Choroid plexus epithelial cell (primary cell): Measurements from ENCODE around the gene SCAI.

Experiments used
- DNase-seq: peaks from one replicate; pipeline ENCODE4 v3.0.0-alpha.2; 2010; ENCODE audit warnings: low read depth
- H3K4me3 ChIP-seq: 2 replicates; pipeline ENCODE4 v1.5.1; 2011; ENCODE audit warnings: low read depth, mild to moderate bottlenecking, control low read depth, low read length, moderate library complexity
- CTCF ChIP-seq: conservative IDR thresholded peaks from 2 replicates; pipeline ENCODE4 v1.5.1; 2011; ENCODE audit warnings: low read depth, mild to moderate bottlenecking, control low read depth, inconsistent platforms, low read length, moderate library complexity

SCAI gene

DNA sequence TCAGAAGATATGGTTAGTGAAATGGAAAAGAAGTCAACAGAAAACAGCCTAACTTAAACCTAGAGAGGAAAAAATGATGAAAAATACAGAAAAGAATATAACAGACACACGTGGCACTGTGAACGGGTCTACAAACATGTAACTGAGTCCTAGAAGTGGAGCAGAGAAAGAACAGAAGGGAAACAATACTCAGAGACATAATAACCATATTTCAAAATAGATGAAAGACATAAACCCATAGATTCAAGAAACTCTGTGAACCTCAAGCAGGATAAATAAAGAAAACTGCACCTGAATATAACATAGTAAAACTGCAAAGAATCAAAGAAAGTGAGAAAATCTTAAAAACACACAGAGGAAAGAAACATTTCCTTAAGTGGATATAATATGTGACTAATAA lies 134.7 kb downstream of the SCAI start:
- no peak overlapping the region for H3K4me3 ChIP-seq
- DNase-seq = no peak
- TF ChIP-seq CTCF = no peak

DNA sequence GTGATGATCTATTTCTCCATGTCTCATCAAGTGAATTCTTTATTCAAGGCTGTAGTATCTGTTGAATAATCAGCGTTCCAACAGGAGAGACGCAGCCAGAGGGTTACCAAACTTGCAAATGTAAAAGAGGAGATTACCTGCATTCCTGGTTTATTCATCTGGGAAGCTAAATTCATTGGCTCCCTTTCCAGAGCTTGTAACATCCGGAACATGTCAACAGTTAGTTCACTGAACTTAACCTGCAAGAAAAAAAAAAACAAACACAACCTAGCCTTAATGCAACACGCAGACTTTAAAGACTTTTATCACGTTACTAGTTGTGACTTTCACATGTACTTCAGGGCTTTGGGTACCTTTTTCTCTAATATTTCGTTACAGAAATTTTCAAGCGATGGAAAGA lies 140.0 kb downstream of the SCAI start:
- no peak overlapping the region for H3K4me3 ChIP-seq
- no peak for TF ChIP-seq CTCF
- no peak for DNase-seq

DNA sequence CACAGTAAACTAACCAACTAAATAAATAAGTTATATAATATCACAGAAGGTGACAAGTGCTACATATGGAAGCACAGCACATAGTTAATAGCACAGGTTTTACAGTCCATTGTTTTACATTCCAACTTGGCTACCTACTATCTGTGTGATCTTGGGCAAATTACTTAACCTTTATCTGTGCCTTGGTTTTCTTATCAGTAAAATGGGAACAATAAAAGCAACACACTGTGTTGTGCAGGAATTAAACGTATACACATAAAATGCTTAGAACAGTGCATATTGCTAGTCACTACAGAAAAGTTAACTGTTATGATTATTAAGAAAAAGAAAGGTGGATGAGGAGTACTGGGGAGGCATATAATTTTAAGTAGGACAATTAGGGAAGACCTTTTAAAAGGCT lies 159.6 kb downstream of the SCAI start:
- TF ChIP-seq CTCF = no peak
- H3K4me3 ChIP-seq = no peak overlapping the region

GRCh38 chr9:124980431-124980830 lies 162.9 kb downstream of the SCAI start:
- no peak for TF ChIP-seq CTCF
- DNase-seq = no peak
- H3K4me3 ChIP-seq = no peak overlapping the region

More for the DNA sequence above, 159.6 kb downstream of the SCAI start:
- no peak for DNase-seq

- TF ChIP-seq CTCF = no peak
- no peak overlapping the region for H3K4me3 ChIP-seq
- peak; percentile 71 for DNase-seq
Measured at GRCh38 chr9:124975131-124975530, 168.2 kb downstream of the SCAI start.

GRCh38 chr9:124973807-124974206 lies 169.5 kb downstream of the SCAI start:
- DNase-seq = no peak
- TF ChIP-seq CTCF = no peak
- H3K4me3 ChIP-seq = no peak overlapping the region

DNA sequence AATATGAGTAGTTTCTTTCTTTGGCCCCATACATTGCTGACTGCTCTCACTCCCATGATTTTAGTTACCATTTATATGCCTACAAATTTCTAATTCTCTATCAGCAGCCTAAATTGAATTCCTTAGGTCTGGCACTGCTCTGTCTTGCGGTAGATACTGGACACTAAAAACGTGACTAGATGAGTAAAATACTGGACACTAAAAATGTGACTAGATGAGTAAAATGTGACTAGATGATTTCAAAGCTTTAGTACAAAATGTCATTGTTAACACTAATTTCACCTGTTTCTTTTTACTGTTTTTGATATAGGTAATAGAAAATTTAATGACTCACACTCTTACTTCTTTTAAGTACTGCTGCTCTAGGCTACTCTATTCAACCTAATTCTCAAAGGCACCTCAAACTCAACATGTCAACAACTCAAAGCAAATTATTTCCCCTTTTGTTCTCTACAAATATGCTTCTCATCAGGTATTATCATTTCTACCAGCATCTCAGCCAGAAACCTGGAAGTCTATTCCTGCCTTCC lies 171.0 kb downstream of the SCAI start:
- no peak overlapping the region for H3K4me3 ChIP-seq
- TF ChIP-seq CTCF = no peak
- no peak for DNase-seq
